Neural progenitor cell (in vitro differentiated cells): Measurements from ENCODE around the gene ALG1. TPM values are rescaled to one million over a fixed set of nuclear protein-coding genes. Genes with fewer than 3 reads are reported as not detected.
"Not testable (repeated sequence)": the region's sequence is repeated elsewhere in the genome, so short reads cannot be mapped to it uniquely, and the experiment has no call there.

Source experiments
- DNase-seq: peaks from one replicate; pipeline ENCODE4 v3.0.0-alpha.2; 2016; ENCODE audit warnings: low spot score
- H2AFZ ChIP-seq: fragments of 200-600 bp; sonication (generic); replicated peaks from 2 replicates; pipeline ENCODE4 v1.6.1; 2016; ENCODE audit warnings: antibody characterized with exemption
- H3F3A ChIP-seq: fragments of 200-600 bp; sonication (generic); 2 replicates; pipeline ENCODE4 v1.6.1; 2016; ENCODE audit warnings: antibody characterized with exemption, low read depth
- H3K27ac ChIP-seq: fragments of 200-600 bp; sonication (generic); 2 replicates; pipeline ENCODE4 v1.5.1; 2016; ENCODE audit warnings: mild to moderate bottlenecking
- H3K27me3 ChIP-seq: fragments of 200-600 bp; sonication (generic); 2 replicates; pipeline ENCODE4 v1.6.1; 2016; ENCODE audit warnings: mild to moderate bottlenecking, moderate library complexity
- H3K36me3 ChIP-seq: fragments of 200-600 bp; sonication (generic); 2 replicates; pipeline ENCODE4 v1.5.1; 2016
- H3K4me1 ChIP-seq: fragments of 200-600 bp; sonication (generic); 2 replicates; pipeline ENCODE4 v1.6.1; 2016; ENCODE audit warnings: mixed run types
- H3K4me2 ChIP-seq: fragments of 200-600 bp; sonication (generic); 2 replicates; pipeline ENCODE4 v1.6.1; 2016
- H3K4me3 ChIP-seq: fragments of 200-600 bp; sonication (generic); 2 replicates; pipeline ENCODE4 v1.5.1; 2016
- H3K79me2 ChIP-seq: fragments of 200-600 bp; sonication (generic); 2 replicates; pipeline ENCODE4 v1.6.1; 2016; ENCODE audit warnings: low read depth
- H3K9ac ChIP-seq: fragments of 200-600 bp; sonication (generic); 2 replicates; pipeline ENCODE4 v1.6.1; 2016
- H3K9me3 ChIP-seq: fragments of 200-600 bp; sonication (generic); 2 replicates; pipeline ENCODE4 v1.5.1; 2016; ENCODE audit warnings: low read depth
- H4K20me1 ChIP-seq: fragments of 200-600 bp; sonication (generic); 2 replicates; pipeline ENCODE4 v1.6.1; 2016; ENCODE audit warnings: low read depth
- H3K27ac Mint-ChIP-seq: 3 replicates; pipeline ENCODE4 v1.8.0; 2021; ENCODE audit warnings: mixed read lengths
- H3K27me3 Mint-ChIP-seq: 2 replicates; pipeline ENCODE4 v1.8.0; 2022; ENCODE audit warnings: low read depth, mild to moderate bottlenecking, inconsistent platforms, moderate library complexity, mixed read lengths; ENCODE audit not compliant: insufficient read depth
- H3K36me3 Mint-ChIP-seq: 3 replicates; pipeline ENCODE4 v1.8.0; 2021; ENCODE audit warnings: mixed read lengths
- H3K4me1 Mint-ChIP-seq: 3 replicates; pipeline ENCODE4 v1.8.0; 2021; ENCODE audit warnings: mixed read lengths
- H3K4me3 Mint-ChIP-seq: 3 replicates; pipeline ENCODE4 v1.8.0; 2021; ENCODE audit warnings: mild to moderate bottlenecking, moderate library complexity, mixed read lengths
- H3K9me3 Mint-ChIP-seq: 3 replicates; pipeline ENCODE4 v1.8.0; 2020; ENCODE audit warnings: mixed read lengths
- EZH2 ChIP-seq: fragments of 200-600 bp; sonication (generic); IDR thresholded peaks from 2 replicates; pipeline ENCODE4 v1.6.1; 2017; ENCODE audit warnings: antibody characterized with exemption, mild to moderate bottlenecking, moderate library complexity
- EZH2phosphoT487 ChIP-seq: fragments of 200-600 bp; sonication (generic); IDR thresholded peaks from 2 replicates; pipeline ENCODE4 v1.6.1; 2017; ENCODE audit warnings: antibody characterized with exemption
- total RNA-seq: library from RNA; depleted of rRNA; stranded (reverse); fragments of >200 nt; gene quantifications from 2 replicates; pipeline ENCODE4 v1.2.3, GENCODE V29; 2015; ENCODE audit warnings: low replicate concordance
- TF ChIP-seq, protein P1 (sequence below): fragments of 200-600 bp; sonication (generic); IDR thresholded peaks from 2 replicates; pipeline ENCODE4 v1.5.1; 2017; ENCODE audit warnings: antibody characterized with exemption, mild to moderate bottlenecking

The ALG1 gene
- total RNA-seq, 1 donor from 2014 or later, result 6.1 TPM

DNA sequence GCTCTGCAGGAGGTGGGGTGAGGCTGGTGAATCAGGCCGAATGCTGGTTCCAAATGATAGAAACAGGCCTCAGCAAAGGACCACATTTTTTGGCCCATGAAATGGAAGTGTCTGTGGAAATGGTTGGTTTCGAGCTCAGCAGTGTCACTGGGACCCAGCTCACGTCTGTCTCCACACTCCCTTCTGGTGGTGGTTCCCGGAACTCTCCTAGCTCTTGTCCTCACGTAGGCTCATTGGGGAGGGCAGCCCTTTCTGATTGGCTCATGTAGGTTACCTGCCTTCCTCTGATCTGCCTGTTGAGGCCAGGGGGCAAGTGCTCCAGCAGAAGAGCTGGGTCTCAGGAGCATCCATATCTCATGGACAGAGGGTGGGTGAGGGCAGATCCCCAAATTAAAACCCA is 4.0 kb downstream of the ALG1 start:
- H3K9me3 ChIP-seq, result no peaks in the 10 kb centered on the region
- H3K27me3 ChIP-seq, result no peaks in the 10 kb centered on the region
- no peaks in the 10 kb centered on the region for H3K36me3 ChIP-seq
- no peaks in the 10 kb centered on the region for H4K20me1 ChIP-seq
- no peaks in the 10 kb centered on the region for H3F3A ChIP-seq
- peaks cover 25% of the 10 kb centered on the region for H3K79me2 ChIP-seq
- H2AFZ ChIP-seq, result no peak overlapping the region
- no peak overlapping the region for H3K27ac ChIP-seq
- no peaks in the 10 kb centered on the region for H3K4me1 ChIP-seq
- DNase-seq, result no peak
- peaks cover 5% of the 10 kb centered on the region for H3K36me3 Mint-ChIP-seq
- peaks cover 2% of the 10 kb centered on the region for H3K27me3 Mint-ChIP-seq
- no peak for TF ChIP-seq EZH2phosphoT487
- TF ChIP-seq EZH2, result no peak
- TF ChIP-seq, protein P1, sequence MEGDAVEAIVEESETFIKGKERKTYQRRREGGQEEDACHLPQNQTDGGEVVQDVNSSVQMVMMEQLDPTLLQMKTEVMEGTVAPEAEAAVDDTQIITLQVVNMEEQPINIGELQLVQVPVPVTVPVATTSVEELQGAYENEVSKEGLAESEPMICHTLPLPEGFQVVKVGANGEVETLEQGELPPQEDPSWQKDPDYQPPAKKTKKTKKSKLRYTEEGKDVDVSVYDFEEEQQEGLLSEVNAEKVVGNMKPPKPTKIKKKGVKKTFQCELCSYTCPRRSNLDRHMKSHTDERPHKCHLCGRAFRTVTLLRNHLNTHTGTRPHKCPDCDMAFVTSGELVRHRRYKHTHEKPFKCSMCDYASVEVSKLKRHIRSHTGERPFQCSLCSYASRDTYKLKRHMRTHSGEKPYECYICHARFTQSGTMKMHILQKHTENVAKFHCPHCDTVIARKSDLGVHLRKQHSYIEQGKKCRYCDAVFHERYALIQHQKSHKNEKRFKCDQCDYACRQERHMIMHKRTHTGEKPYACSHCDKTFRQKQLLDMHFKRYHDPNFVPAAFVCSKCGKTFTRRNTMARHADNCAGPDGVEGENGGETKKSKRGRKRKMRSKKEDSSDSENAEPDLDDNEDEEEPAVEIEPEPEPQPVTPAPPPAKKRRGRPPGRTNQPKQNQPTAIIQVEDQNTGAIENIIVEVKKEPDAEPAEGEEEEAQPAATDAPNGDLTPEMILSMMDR, result no peak
- no peak overlapping the region for H3K4me2 ChIP-seq
- H3K4me3 Mint-ChIP-seq, result no peak overlapping the region
- no peak overlapping the region for H3K4me3 ChIP-seq
- no peak overlapping the region for H3K27ac Mint-ChIP-seq
- H3K4me1 Mint-ChIP-seq, result peaks cover 11% of the 10 kb centered on the region
- no peak overlapping the region for H3K9ac ChIP-seq
- H3K9me3 Mint-ChIP-seq, result no peaks in the 10 kb centered on the region

DNA sequence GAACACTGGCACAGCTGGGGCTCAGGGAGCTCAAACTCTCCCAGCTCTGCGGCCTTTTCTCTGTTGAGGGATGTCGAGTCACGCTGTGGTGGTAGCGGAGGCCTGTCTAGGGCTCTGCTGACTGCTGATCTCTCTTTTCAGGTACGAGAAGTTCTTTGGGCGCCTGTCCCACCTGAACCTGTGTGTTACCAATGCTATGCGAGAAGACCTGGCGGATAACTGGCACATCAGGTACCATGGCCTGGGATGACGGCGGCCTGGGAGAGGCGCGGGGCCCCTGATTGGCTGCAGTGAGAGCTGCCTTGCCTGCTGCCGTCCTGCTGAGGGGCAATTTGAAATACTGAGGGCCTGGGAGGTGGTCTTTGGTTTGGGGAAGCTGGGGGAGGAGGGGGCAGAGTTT is 5.7 kb downstream of the ALG1 start:
- Mint-ChIP-seq H3K4me3 (no peak overlapping the region), H3K4me1 (peaks cover 9% of the 10 kb centered on the region)
- no peaks in the 10 kb centered on the region for H3K27me3 ChIP-seq

GRCh38 chr16:5078626-5079025 is 7.0 kb downstream of the ALG1 start:
- DNase-seq, result no peak
- H3K9me3 ChIP-seq, result no peaks in the 10 kb centered on the region
- no peaks in the 10 kb centered on the region for H3K9me3 Mint-ChIP-seq
- TF ChIP-seq, protein P1, result no peak
- TF ChIP-seq EZH2 (no peak), EZH2phosphoT487 (no peak)
- H3F3A ChIP-seq, result no peaks in the 10 kb centered on the region
- no peak overlapping the region for H3K4me3 Mint-ChIP-seq
- H3K27me3 Mint-ChIP-seq, result no peaks in the 10 kb centered on the region
- no peak overlapping the region for H3K4me3 ChIP-seq
- H3K36me3 Mint-ChIP-seq, result peaks cover 6% of the 10 kb centered on the region
- H3K4me2 ChIP-seq, result no peak overlapping the region
- H3K27ac ChIP-seq, result no peak overlapping the region
- no peaks in the 10 kb centered on the region for H3K36me3 ChIP-seq
- H3K27me3 ChIP-seq, result no peaks in the 10 kb centered on the region
- H3K9ac ChIP-seq, result no peak overlapping the region
- H2AFZ ChIP-seq, result no peak overlapping the region
- peaks cover 9% of the 10 kb centered on the region for H3K79me2 ChIP-seq
- H3K4me1 ChIP-seq, result no peaks in the 10 kb centered on the region
- H3K27ac Mint-ChIP-seq, result no peak overlapping the region
- H3K4me1 Mint-ChIP-seq, result no peaks in the 10 kb centered on the region
- no peaks in the 10 kb centered on the region for H4K20me1 ChIP-seq

More for the DNA sequence above, 5.7 kb downstream of the ALG1 start:
- Histone ChIP-seq H3K36me3 (no peaks in the 10 kb centered on the region), H4K20me1 (no peaks in the 10 kb centered on the region), H3K9ac (no peak overlapping the region), H3K4me2 (no peak overlapping the region), H2AFZ (no peak overlapping the region), H3K9me3 (no peaks in the 10 kb centered on the region), H3K27ac (no peak overlapping the region), H3K4me1 (no peaks in the 10 kb centered on the region), H3F3A (no peaks in the 10 kb centered on the region), H3K4me3 (no peak overlapping the region), H3K79me2 (peaks cover 21% of the 10 kb centered on the region)
- Mint-ChIP-seq H3K9me3 (no peaks in the 10 kb centered on the region), H3K36me3 (peaks cover 5% of the 10 kb centered on the region), H3K27ac (no peak overlapping the region), H3K27me3 (no peaks in the 10 kb centered on the region)
- DNase-seq, result no peak
- TF ChIP-seq, protein P1, result no peak
- TF ChIP-seq EZH2phosphoT487 (no peak), EZH2 (no peak)

GRCh38 chr16:5080461-5080860 is 8.8 kb downstream of the ALG1 start:
- not testable (repeated sequence) for H3F3A ChIP-seq, H3K27ac ChIP-seq, H3K4me3 Mint-ChIP-seq, DNase-seq, H3K27me3 Mint-ChIP-seq, H3K4me1 Mint-ChIP-seq, H3K9ac ChIP-seq, H3K9me3 ChIP-seq, H3K4me1 ChIP-seq, H3K9me3 Mint-ChIP-seq, H3K36me3 Mint-ChIP-seq, H3K36me3 ChIP-seq, H2AFZ ChIP-seq, H3K79me2 ChIP-seq, H3K27ac Mint-ChIP-seq, H3K4me3 ChIP-seq, H3K27me3 ChIP-seq, H4K20me1 ChIP-seq, H3K4me2 ChIP-seq

GRCh38 chr16:5080996-5081395 is 9.4 kb downstream of the ALG1 start:
- H3K27ac ChIP-seq, H3K9ac ChIP-seq, H3K4me2 ChIP-seq, H3K4me1 ChIP-seq, H3K36me3 Mint-ChIP-seq, H4K20me1 ChIP-seq, H3K36me3 ChIP-seq, H3K4me3 ChIP-seq, H3K79me2 ChIP-seq, H2AFZ ChIP-seq, H3K27me3 Mint-ChIP-seq, H3F3A ChIP-seq, DNase-seq, H3K4me3 Mint-ChIP-seq, H3K9me3 Mint-ChIP-seq, H3K27ac Mint-ChIP-seq, H3K27me3 ChIP-seq, H3K4me1 Mint-ChIP-seq, H3K9me3 ChIP-seq: not testable (repeated sequence)

DNA sequence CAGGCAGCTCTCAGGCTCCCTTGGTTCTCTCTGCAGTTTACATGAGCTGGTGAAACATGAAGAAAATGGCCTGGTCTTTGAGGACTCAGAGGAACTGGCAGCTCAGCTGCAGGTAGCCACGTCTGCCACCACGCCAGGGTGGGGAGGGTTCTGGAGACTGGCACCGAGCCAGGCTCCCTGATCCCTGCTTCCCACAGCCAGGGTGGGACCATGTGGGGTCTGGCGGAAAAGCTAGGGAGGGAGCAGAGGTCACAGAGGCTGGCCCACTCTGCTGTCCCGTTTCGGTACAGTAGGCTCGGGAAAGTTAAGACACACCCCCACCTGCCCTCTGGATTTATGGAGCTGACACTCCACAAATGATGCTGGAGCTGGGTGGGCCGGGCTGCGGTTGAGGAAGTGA is 12.0 kb downstream of the ALG1 start:
- not testable (repeated sequence) for H3K4me3 Mint-ChIP-seq, H3K4me1 ChIP-seq, H3F3A ChIP-seq, H3K9me3 Mint-ChIP-seq, H3K27ac ChIP-seq, H3K36me3 Mint-ChIP-seq, H3K9ac ChIP-seq, H3K27me3 ChIP-seq, H2AFZ ChIP-seq, H3K9me3 ChIP-seq, H4K20me1 ChIP-seq, H3K79me2 ChIP-seq, H3K4me1 Mint-ChIP-seq, DNase-seq, H3K36me3 ChIP-seq, H3K27ac Mint-ChIP-seq, H3K4me3 ChIP-seq, H3K4me2 ChIP-seq, H3K27me3 Mint-ChIP-seq
